KG1 (cell line): ENCODE measurements around the gene PERCC1.
A peak's percentile ranks its signal among the peaks of the same experiment; 100 is the strongest.

Experiments
- DNase-seq: peaks from one replicate; lab custom pipeline; 2025; lab: John Stamatoyannopoulos, UW

The PERCC1 gene

DNA sequence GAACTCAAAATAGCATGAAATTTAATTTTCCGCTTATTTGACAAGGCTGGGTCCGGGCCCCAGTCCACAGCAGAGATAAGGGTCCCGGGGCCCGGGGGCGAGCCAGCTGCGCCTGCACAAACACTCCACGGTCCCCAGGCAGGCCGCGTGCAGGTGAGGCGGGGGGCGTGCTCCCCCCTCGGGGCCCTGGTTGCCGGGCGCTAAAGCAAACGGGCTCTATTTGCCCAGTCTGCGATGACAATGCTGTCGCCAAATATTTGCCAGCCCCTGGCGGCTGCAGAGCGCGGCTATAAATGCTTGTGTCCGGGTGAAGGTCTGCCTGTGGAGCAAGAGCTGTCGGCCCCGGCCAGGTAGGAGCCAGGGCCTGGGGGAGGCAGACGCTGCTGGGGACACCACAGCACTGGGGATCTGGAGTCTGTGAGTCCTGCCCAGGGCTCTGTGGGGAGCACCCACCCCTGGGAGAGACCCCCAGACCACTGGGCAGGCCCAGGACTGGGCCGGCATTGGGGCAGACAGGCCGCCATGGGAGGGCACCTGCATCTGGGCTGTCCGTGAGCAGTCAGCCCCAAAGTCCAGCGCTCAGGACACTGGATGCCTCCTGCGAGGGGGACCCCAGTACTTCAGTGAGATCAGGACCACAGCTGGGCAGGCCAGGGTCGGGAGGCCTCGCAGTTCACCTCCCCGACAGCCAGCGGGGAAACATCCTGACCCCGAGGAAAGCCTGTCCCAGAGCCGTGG lies at the start of gene PERCC1:
Gene PERCC1, plus strand, starts transcription at position 320 of the 738 bp plus-strand sequence. CDS start 1,516 bp downstream, outside the sequence.
- DNase-seq = no peak

DNA sequence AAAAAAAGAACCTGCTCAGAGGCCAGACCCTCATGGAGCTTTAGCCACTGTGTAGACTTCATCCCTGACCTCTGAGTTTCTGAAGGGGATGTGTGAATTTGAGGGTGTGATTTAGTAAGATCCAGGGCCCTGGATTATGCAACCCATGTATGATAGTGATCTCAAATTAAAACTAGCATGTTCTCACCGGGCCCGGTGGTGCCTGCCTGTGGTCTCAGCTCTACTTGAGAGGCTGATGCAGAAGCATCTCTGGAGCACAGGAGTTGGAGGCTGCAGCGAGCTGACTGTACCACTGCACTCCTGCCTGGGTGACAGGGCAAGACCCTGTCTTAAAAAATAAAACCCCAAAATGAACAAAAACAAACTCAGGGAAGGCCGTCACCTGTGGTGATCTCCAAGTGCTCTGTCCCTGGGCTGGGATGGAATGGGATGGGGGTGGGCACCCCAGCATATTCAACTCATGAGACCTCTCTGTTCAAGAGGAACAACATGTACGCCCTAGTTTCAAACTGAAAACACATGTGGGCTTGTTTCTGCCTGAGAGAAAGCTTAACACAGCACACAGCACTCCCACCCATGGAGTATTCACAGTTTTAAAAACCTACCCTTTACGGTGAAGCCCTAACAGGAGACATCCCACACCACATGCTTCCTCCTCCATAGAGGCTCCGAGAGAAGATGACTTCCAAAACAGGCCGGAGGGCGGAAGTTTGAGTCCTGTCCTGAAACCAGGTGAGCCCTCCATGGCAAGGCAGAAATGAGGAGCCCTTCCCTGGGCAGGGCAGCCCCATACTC lies 49.1 kb upstream of the PERCC1 start:
- no peak for DNase-seq

DNA sequence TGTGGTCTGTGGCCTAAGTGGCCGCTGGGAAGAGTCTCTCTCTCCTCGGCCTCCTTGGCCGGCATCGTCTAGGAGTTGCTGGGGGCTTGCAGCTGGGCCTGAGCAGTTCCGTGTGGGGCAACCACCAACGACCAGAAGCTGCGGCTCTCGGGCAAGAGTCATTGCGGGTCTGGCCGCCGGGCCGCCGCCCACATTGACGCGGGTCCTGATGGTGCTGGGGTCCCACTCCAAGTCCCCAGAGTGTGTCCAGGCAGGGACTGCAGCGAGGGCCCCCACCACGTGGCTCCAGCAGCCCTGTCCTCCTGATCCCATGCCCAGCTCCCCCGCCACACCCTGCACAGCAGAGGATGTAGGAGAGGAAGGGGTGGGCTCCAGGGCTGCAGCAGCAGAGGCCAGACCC lies 47.3 kb upstream of the PERCC1 start:
- DNase-seq = no peak

DNA sequence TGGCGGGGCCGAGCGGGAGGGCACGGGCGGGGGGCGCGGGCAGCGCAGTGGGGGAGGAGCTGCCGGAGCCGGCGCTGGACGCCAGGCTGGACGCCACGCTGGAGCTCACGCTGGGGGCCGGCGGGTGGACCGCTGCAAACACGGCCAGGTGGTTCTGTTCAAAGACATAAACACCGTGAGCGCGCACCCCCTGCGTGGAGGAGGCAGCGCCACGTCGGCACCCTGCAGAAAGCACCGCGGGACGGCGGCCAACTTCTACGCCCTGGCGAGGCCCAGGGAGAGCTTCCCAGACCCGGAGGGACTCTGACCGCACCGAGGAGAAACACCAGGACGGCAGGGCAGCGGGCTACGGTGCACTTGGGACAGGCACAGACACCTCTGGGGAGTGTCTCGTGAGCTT lies 45.6 kb upstream of the PERCC1 start:
- no peak for DNase-seq

DNA sequence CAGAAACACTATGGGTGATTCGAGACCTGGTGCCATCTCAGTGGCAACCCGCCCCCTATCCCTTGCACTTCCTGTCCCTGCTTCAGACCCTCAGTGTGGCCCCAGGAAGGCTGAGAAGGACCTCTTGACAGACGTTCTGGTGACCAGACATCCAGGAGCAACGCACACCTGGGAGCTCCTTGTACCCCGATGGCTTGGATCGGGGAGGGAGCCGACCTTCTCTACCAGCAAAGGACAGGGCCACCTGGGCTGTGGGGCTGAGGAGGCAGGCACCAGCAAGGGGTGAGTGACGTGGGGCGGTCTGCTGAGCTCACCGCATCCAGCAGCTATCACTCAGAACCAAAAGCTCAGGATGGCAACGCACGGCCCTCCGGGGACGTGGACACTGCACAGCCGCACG lies 43.5 kb upstream of the PERCC1 start:
- no peak for DNase-seq

DNA sequence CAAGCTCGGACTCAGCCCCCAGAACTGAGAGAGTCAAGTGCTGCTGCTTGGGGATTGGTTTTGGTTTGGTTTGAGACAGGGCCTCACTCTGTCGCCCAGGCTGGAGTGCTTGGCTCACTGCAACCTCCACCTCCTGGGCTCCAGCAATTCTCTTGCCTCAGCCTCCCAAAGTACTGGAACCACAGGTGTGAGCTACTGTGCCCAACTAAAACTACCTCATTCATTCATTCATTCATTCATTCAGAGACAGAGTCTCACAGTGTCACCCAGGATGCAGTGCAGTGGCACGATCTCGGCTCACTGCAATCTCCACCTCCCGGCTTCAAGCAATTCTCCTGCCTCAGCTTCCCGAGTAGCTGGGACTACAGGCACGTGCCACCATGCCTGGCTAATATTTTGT lies 41.1 kb upstream of the PERCC1 start:
- DNase-seq = no peak

DNA sequence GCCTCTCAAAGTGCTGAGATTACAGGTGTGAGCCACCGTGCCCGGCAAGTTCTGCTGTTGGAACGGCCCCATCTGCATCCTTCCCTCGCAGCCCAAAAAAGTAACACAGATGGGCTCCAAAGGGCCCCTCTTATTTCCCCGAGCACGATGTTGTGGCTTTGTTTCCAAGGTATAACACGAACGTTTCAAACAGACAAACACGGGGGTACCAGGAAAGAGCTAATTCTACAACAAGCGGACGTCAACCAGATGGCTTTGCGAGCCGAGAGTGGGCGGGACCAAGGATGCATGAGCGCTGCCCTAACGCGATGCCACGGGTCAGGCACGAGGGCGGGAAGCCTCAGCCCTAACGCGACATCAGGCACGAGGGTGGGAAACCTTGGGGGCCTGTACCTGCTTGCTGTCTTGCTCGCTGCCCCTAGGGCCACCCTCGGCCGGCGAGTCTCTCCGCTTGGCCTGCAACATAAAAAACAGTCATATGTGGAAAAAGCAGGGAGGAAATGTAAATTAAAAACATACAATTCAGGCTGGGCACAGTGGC lies 40.6 kb upstream of the PERCC1 start:
- no peak for DNase-seq

DNA sequence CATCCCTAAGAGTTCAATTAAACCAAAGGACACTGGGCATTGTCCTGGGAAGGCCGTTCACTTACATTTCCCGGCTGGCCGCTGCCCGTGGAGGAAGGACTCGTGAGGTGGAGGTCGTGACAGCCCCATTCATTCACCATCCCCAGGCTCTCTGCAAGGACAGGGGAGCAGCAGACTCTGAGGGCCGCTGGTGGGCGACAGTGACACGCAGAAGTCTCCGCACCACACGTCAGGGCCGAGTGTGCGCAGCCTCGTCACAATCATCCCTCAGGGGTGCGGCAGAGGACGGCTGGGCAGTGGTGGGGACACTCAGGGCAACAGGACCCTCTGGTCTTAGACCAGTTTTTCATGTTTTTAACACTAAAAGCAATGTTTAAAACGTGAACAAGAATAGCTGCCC lies 38.1 kb upstream of the PERCC1 start:
- DNase-seq = no peak

DNA sequence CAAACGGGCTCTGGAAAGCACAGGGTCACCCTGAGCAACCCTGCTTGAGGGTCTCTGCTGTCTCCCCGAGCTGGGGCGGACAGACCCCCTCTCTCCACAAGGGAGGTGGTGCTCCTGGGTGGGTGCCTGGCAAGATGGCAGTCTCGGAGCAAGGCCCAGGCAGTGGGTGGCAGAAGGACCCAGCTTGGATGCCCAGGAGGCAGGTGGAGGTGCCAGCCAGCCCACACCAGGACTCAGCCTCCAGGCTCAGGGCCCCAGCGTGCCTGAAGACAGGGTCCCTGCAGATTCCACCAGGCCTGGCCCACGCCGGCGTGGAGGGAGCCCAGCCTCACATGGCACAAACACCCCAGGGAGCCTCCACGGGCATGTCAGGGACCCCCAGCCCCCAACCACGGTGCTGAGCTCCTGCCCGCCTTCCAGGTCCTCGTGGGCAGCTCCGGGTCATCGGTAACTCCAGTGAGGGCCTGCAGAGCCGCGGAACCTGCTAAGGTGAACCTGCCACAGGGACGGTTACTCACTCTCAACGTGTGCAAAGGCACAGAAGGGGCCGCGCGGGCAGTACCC lies 37.2 kb upstream of the PERCC1 start:
- no peak for DNase-seq

DNA sequence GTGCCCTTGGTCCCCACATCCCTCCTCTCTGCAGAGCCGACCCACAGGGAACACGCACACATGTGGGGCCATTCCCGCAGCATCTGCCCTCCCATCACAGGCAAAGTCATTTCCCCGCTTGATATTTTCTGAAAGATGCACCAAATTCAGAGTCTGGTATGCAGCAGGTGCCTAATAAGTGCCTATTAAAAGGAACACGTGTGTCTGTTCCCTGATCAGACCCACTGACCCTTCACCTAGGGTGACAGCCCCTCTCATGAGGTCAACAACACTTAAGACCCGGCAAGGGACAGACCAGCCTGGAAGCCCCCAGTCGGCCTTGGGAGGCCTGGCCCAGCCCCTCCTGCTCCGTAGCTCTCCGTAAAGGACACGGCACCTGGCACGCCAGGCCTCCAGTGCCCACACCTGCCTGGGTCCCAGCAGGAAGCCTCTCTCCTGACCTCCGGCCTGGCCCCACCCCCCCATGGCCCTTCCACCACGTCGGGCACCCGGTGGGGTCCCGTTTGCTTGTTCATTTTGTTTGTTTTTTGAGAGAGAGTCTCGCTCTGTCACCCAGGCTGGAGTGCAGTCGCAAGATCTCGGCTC lies 36.4 kb upstream of the PERCC1 start:
- DNase-seq = no peak

DNA sequence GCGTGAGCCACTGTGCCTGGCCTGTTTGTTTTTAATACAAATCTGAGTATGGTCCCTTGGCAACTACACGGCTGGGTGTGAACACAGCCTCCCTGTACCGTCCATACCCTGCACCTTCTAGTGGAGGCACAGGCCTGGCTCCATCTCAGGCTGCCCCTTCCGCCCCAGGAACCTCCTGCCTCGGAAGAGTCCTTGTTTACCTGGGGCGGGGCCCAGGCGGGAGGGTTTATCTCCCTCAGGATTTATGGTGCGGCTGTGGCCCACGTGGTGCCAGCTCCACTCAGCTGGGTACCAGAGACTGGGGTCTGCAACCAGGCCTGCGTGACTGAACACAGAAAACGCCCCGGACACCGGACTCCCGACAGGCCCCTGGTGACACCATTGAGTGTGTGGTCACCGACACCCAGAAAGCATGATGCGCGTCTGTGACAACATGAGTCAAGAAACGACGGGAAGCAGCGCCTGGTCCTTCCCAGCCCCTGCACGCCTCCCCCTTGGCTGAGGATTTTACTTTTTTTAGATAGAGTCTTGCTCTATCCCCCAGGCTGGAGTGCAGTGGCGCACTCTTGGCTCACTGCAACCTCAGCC lies 35.3 kb upstream of the PERCC1 start:
- DNase-seq = no peak

DNA sequence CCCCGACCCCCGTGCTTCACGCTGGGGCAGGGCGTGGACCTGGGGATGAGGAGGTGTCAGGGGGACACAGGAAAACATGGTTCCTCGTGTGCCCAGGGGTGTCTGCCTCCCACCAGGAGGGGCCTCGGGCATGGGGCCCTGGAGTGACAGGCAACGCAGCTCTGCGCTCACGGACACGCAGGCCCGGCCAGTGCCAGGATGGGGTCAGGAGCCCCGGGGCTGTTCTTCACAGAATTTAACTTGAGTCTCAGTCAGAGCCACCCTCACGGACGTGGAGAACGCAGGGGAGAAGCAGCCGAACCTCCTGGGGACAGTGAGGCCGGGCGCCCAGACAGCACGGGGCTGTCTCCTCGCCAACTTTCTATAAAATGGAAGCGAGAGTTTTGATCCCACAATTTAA lies 33.1 kb upstream of the PERCC1 start:
- no peak for DNase-seq

DNA sequence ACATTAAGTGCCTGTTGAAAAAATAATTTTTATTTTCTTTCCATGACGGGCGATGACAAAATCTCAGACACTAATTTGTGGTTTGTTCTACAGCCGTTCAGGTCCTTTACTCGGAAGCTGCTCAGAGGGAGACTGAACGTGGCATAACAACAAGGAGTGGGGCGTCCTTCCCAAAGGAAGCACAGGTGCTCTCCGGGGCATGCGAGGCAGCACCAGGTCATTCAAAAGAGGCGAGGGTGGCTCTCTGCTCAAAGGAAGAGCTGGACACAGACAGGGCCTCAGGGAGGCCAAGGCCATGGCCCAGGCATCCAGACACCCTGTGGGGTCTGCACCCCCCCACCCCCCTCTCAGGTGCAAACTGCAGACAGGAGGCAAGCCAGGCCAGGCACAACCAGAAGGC lies 32.5 kb upstream of the PERCC1 start:
- no peak for DNase-seq

DNA sequence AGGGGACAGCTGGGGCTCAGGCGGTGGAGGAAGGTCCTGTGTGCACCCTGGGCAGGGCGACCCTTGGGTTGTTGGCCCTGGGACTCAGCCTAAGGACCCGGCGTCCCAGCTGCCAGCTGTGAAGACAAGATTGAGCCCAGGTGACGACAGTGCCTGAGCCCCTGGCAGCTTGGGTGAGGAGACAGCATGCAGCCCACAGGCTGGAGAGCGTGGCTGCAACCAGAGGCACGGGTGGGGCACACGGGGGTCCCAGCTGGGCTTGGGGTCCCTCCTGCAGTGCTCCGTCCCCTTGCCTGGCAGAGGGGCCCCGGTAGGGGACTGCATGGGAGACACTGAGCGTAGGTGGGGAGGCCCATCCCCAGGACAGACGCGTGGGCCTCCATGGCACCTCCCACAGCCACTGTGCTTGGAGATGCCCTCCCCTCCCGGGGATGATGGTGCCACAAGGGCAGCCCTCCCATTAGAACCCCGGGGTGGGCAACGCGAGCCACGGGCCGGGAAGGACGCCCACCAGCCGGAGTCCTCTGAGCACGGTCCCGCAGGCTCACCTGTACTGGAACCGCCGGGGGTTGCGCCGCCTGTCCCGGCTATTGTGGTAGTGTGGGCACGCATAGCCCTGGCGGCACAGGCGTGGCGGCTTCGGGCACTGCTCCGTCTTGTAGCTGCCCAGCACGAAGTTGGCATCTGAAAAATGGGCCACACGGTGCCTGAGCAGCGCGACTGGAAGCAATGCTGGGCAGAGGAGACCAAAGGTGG lies 31.9 kb upstream of the PERCC1 start:
- DNase-seq = no peak

DNA sequence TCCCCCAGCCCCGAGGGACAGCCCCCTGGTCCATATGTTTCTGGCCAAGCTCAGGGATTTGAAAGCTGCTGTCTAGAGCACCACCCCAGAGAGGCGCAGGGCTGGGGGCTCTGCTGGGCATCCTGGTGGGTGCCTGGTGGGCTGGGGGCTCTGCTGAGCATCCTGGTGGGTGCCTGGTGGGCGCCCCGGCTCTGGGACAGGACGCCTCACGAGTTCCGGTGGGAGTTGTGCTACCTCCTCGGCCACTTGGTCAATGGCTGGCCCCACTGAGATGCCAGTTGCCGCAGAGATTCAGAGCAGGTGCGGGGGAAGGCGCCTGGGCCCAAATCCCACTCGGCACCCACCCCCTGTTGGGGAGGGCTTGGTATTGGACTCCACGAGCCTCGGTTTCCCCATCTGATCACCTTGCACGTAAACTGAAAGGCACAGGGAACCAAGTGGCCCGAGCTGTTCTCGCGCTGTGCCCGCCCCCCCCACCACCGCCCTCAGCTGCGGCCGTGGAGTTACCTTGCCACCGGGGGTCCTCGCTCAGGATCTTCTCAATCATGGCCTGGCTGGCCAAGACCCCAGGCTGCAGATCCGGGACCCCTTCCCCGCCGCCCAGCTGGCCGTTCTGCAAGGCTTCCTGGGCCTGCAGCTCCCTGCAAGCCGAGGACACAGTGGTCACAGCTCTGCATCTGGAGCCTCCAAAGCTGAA lies 29.7 kb upstream of the PERCC1 start:
- DNase-seq = no peak

DNA sequence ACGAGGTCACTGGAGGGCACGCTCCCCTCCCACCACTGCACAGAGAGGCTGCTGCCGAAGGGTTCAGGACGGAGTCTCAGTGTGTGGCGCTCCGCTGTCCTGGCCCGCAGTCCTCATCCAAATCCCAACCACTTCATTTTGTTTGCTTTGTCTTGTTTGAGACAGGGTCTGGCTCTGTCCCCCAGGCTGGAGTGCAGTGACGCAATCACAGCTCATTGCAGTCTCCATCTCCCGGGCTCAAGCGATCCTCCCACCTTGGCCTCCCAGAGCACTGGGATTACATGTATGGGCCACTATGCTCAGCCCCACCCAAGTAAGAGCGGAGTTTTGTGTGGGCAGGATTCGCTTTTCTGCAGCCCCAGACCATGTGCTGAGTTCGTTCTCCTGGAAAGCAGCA lies 29.1 kb upstream of the PERCC1 start:
- DNase-seq = no peak

DNA sequence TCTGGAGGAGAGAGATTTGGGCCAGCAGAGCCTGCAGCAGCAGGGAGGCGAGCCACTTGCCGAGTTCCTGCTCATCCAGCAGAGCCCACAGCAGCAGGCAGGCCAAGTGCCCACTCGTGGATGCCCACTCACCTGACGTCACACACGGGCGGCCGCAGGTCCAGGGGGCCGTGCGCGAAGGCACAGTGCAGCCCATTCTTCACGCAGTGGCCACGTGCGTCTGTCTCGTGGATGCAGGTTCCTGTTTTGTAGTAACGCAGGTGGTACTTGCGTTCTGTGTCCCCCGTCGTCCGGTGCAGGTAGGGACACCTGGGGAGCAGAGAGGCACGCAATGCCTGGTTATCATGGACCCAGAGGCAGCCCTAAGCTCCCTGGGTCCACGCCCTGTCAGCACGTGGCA lies 27.8 kb upstream of the PERCC1 start:
- DNase-seq = no peak

DNA sequence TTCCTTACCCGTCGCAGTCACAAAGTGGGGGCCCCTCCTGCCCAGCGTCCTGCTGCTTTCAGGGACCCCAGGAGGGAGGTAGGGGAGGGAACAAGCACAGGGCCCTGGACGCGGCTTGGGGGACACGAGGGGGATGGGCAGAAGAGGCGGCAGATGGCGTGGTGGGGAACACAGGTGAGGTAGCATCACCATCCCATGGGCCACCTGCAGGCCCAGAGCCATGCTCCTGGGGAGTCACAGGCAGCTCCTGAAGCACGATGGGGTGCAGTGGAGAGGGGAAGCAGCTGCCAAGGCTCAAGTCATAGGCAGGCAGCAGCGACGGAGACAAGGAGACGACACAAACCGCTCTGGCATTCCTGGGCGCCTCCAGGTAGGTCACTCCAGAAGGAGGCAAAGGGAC lies 27.1 kb upstream of the PERCC1 start:
- DNase-seq = no peak

DNA sequence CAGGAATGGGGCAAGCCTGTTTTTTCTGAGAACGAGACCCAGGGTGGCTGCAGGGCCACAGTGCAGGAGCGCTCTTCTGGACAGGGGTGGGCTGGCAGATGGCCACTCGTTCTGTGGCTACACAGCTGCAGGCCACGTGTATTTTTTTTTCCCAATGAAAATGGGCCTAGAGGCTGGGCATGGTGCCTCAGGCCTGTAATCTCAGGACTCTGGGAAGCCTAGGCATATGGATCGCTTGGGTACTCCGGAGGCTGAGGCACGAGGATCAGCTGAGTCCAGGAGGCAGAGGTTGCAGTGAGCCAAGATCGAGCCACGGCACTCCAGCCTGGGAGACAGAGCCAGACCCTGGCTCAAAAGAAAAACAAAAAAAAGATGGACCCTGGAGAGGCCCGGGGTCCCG lies 23.1 kb upstream of the PERCC1 start:
- no peak for DNase-seq

DNA sequence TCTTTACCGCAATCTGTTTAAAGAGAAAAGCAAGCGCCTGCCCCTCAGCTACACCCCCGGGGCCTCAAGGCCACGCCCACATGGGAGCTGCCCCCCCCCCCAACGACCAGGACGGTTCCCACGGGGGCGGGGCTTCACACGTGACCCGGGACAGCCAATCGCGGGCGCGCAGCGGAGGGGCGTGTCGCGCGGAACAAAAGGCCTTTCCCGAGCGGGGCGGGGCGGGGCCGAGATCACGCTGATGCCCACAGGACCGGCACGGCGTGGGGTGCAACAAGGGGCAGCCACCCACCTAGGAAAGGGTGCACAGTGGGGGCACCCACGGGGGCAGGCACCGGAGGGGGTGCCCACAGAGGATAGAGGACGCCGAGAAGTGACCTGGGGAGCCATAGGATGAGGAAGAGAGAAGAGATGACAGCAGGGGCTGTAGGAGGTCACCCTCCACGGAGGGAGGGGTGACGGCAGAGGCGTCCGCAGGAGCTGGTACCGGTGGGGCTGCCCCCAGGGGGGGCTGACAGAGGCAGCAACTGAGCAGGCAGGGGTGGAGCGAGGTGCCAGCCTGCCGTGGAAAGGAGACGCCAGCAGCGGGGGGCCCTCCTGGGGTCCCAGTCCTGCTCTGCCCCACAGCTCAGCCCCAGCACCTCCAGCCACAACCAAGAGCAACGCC lies 22.6 kb upstream of the PERCC1 start:
- DNase-seq = peak; percentile 59
